DND-41 (cell line): ENCODE results near the gene MYO5C.

Source experiments
- ATAC-seq: fragments of 200-7000 bp; cut with Tn5 transposase; 3 replicates; pipeline ENCODE4 v1.9.1; 2021; ENCODE audit warnings: low read depth; ENCODE audit not compliant: insufficient read depth
- DNase-seq: peaks from one replicate; pipeline ENCODE4 v3.0.0-alpha.2; 2020
- H2AFZ ChIP-seq: 2 replicates; pipeline ENCODE4 v1.6.0; 2012; ENCODE audit warnings: low read depth, low read length
- H3K27ac ChIP-seq: 2 replicates; pipeline ENCODE4 v1.5.1; 2012; ENCODE audit warnings: low read length, inconsistent platforms
- H3K27me3 ChIP-seq: fragments of 200-600 bp; sonication (generic); 2 replicates; pipeline ENCODE4 v1.6.0; 2012; ENCODE audit warnings: low read length, mild to moderate bottlenecking, inconsistent platforms; ENCODE audit not compliant: insufficient read depth, poor library complexity
- H3K36me3 ChIP-seq: 2 replicates; pipeline ENCODE4 v1.5.1; 2012; ENCODE audit warnings: low read length, inconsistent platforms; ENCODE audit not compliant: insufficient read depth
- H3K4me1 ChIP-seq: 2 replicates; pipeline ENCODE4 v1.5.1; 2012; ENCODE audit warnings: mild to moderate bottlenecking, low read length; ENCODE audit not compliant: insufficient read depth
- H3K4me2 ChIP-seq: 2 replicates; pipeline ENCODE4 v1.6.0; 2012; ENCODE audit warnings: mild to moderate bottlenecking, moderate library complexity, low read length, inconsistent platforms; ENCODE audit not compliant: insufficient read depth
- H3K4me3 ChIP-seq, 2 experiments: fragments of 200-600 bp in 1 of 2; shearing (Covaris generic) in 1 of 2; 2 replicates each; pipeline ENCODE4 v1.5.1; 2012 to 2016; ENCODE audit warnings: inconsistent platforms in 2 of 2, low read length in 2 of 2, mild to moderate bottlenecking in 2 of 2, low read depth in 1 of 2, moderate library complexity in 1 of 2
- H3K79me2 ChIP-seq: 2 replicates; pipeline ENCODE4 v1.6.0; 2012; ENCODE audit warnings: low read length, inconsistent platforms; ENCODE audit not compliant: insufficient read depth
- H3K9ac ChIP-seq: 2 replicates; pipeline ENCODE4 v1.6.0; 2012; ENCODE audit warnings: low read depth, mild to moderate bottlenecking, inconsistent platforms, low read length, moderate library complexity
- H3K9me3 ChIP-seq: 2 replicates; pipeline ENCODE4 v1.5.1; 2012; ENCODE audit warnings: low read length, moderate library complexity, mild to moderate bottlenecking, inconsistent platforms; ENCODE audit not compliant: insufficient read depth, severe bottlenecking
- H4K20me1 ChIP-seq: 2 replicates; pipeline ENCODE4 v1.6.0; 2012; ENCODE audit warnings: low read length; ENCODE audit not compliant: insufficient read depth
- EZH2 ChIP-seq: IDR thresholded peaks from 3 replicates; pipeline ENCODE4 v1.6.1; 2012; ENCODE audit warnings: borderline replicate concordance, low read depth, mild to moderate bottlenecking, moderate library complexity, low read length, inconsistent platforms; ENCODE audit not compliant: severe bottlenecking
- TF ChIP-seq, protein P1 (sequence below): IDR thresholded peaks from 2 replicates; pipeline ENCODE4 v1.5.1; 2012; ENCODE audit warnings: borderline replicate concordance, low read length, moderate library complexity, mild to moderate bottlenecking; ENCODE audit not compliant: poor library complexity, severe bottlenecking; ENCODE audit errors: extremely low read depth

Gene MYO5C

GRCh38 chr15:52247461-52247860 is 48.1 kb downstream of the MYO5C start:
- no peaks in the 10 kb centered on the region for H3K36me3 ChIP-seq
- H3K27ac ChIP-seq, result no peak overlapping the region
- ATAC-seq (no peak), DNase-seq (no peak)
- H3K4me1 ChIP-seq, result no peaks in the 10 kb centered on the region
- H3K9me3 ChIP-seq, result no peaks in the 10 kb centered on the region
- no peaks in the 10 kb centered on the region for H3K79me2 ChIP-seq
- no peaks in the 10 kb centered on the region for H4K20me1 ChIP-seq
- TF ChIP-seq, protein P1, sequence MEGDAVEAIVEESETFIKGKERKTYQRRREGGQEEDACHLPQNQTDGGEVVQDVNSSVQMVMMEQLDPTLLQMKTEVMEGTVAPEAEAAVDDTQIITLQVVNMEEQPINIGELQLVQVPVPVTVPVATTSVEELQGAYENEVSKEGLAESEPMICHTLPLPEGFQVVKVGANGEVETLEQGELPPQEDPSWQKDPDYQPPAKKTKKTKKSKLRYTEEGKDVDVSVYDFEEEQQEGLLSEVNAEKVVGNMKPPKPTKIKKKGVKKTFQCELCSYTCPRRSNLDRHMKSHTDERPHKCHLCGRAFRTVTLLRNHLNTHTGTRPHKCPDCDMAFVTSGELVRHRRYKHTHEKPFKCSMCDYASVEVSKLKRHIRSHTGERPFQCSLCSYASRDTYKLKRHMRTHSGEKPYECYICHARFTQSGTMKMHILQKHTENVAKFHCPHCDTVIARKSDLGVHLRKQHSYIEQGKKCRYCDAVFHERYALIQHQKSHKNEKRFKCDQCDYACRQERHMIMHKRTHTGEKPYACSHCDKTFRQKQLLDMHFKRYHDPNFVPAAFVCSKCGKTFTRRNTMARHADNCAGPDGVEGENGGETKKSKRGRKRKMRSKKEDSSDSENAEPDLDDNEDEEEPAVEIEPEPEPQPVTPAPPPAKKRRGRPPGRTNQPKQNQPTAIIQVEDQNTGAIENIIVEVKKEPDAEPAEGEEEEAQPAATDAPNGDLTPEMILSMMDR, result no peak
- TF ChIP-seq EZH2, result no peak
- H3K4me3 ChIP-seq, result no peak overlapping the region
- no peak overlapping the region for H3K4me2 ChIP-seq
- peaks cover 3% of the 10 kb centered on the region for H3K27me3 ChIP-seq
- no peak overlapping the region for H2AFZ ChIP-seq
- H3K9ac ChIP-seq, result no peak overlapping the region

- Histone ChIP-seq H3K9me3 (no peaks in the 10 kb centered on the region), H3K9ac (no peak overlapping the region), H3K27ac (no peak overlapping the region), H3K4me2 (no peak overlapping the region), H3K36me3 (no peaks in the 10 kb centered on the region), H3K27me3 (peaks cover 3% of the 10 kb centered on the region), H4K20me1 (no peaks in the 10 kb centered on the region), H3K4me1 (no peaks in the 10 kb centered on the region), H3K79me2 (no peaks in the 10 kb centered on the region), H3K4me3 (no peak overlapping the region), H2AFZ (no peak overlapping the region)
- DNase-seq, result no peak
- TF ChIP-seq, protein P1, result no peak
- TF ChIP-seq EZH2, result no peak
- ATAC-seq, result no peak
These were observed 48.7 kb downstream of the MYO5C start for GRCh38 chr15:52246686-52247431.

DNA sequence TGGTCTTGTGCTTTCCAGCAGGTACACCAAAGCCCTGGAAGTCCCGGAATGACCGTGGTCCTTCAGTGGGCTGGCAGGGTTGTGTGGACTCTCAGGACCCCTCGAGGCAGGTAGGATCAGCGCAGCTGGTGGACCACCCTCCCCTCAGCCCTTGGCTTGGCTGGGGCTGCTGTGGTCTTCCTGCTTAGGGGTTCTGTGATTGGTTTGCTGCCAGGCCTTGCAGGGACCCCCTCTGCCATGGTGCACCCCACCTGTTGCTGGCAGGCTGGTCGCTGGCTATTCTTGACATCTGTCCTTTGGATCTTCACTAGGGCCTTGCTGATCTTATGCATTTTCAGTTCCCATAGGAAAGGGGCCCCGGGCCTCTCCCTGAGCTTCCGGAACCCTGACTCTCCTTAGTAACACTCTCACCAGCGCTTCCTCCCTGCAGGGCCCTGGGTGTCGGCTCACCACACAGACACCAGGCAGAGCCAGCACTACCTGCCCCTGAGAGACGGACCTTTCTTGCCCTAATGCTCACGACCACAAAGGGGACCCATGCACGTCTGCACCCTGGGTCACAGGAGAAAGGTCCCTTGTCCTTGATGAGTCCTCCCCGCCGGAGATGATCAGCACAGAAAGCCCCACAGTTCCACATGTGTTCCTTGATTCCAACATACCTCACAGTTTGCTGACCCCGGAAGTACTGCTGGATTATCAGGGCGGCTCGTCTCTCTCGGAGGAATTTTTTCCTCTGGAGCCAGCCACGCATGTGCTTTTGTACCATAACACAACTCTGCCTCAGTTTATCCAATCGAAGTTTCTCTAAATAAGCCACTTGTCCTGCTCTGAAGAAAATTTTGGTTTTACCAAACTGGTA is 51.7 kb downstream of the MYO5C start:
- DNase-seq, result no peak
- Histone ChIP-seq H3K9ac (no peak overlapping the region), H3K4me3 (no peak overlapping the region), H3K27me3 (peaks cover 3% of the 10 kb centered on the region), H3K9me3 (no peaks in the 10 kb centered on the region), H3K79me2 (no peaks in the 10 kb centered on the region), H3K27ac (no peak overlapping the region), H3K36me3 (no peaks in the 10 kb centered on the region), H3K4me2 (no peak overlapping the region), H4K20me1 (no peaks in the 10 kb centered on the region), H3K4me1 (no peaks in the 10 kb centered on the region), H2AFZ (no peak overlapping the region)
- no peak for ATAC-seq
- TF ChIP-seq, protein P1, result no peak
- TF ChIP-seq EZH2, result no peak
